NCI-H146 (cell line): ENCODE data around the gene COX6B2.

ENCODE experiments used
- DNase-seq: peaks from one replicate; lab custom pipeline; 2025; lab: John Stamatoyannopoulos, UW

The COX6B2 gene

GRCh38 chr19:55383279-55384130 is 29.0 kb upstream of the COX6B2 start:
- DNase-seq: peak; percentile 79

GRCh38 chr19:55382522-55383054 is 28.1 kb upstream of the COX6B2 start:
- DNase-seq: no peak

- no peak for DNase-seq
Observed at GRCh38 chr19:55382013-55382412, 27.5 kb upstream of the COX6B2 start.

GRCh38 chr19:55379174-55379573 is 24.7 kb upstream of the COX6B2 start:
- no peak for DNase-seq

- DNase-seq: no peak
Observed at GRCh38 chr19:55377356-55378131, 23.0 kb upstream of the COX6B2 start.

- DNase-seq: peak; percentile 54
Observed at GRCh38 chr19:55376241-55376933, 21.9 kb upstream of the COX6B2 start, which contains the start of gene TMEM190. Gene TMEM190, plus strand, starts transcription at chr19:55376826. Its CDS starts 28 bp downstream, at chr19:55376854.

- DNase-seq: peak; percentile 27
Observed at GRCh38 chr19:55373993-55374757, 19.7 kb upstream of the COX6B2 start.

- no peak for DNase-seq
Observed at GRCh38 chr19:55373306-55373992, 18.9 kb upstream of the COX6B2 start.

GRCh38 chr19:55372316-55373081 is 18.0 kb upstream of the COX6B2 start:
- no peak for DNase-seq

- no peak for DNase-seq
Observed at GRCh38 chr19:55370305-55370988, 15.9 kb upstream of the COX6B2 start, which contains the start of gene IL11. Gene IL11, minus strand, starts transcription at chr19:55370463. Its CDS starts 153 bp downstream, at chr19:55370310.

- DNase-seq: peak; percentile 63
Observed at GRCh38 chr19:55369653-55370304, 15.3 kb upstream of the COX6B2 start.

GRCh38 chr19:55368701-55369563 is 14.4 kb upstream of the COX6B2 start:
- DNase-seq: peak; percentile 40

- no peak for DNase-seq
Observed at GRCh38 chr19:55368106-55368505, 13.6 kb upstream of the COX6B2 start.

GRCh38 chr19:55366790-55367189 is 12.3 kb upstream of the COX6B2 start:
- no peak for DNase-seq

- DNase-seq: no peak
Observed at GRCh38 chr19:55365964-55366363, 11.4 kb upstream of the COX6B2 start.

- DNase-seq: no peak
Observed at GRCh38 chr19:55365245-55365644, 10.7 kb upstream of the COX6B2 start.

- DNase-seq: no peak
Observed at GRCh38 chr19:55362990-55363716, 8.6 kb upstream of the COX6B2 start, which contains the start of gene GARIN5B. Gene GARIN5B, minus strand, starts transcription at chr19:55363260. Its CDS starts 194 bp downstream, at chr19:55363066.
